ENCODE results near the gene PRR19.
A peak's percentile ranks its signal among the peaks of the same experiment; 100 is the strongest.
"Not testable (repeated sequence)": the region's sequence is repeated elsewhere in the genome, so short reads cannot be mapped to it uniquely, and the experiment has no call there.

The PRR19 gene

GRCh38 chr19:42324655-42325307 lies 22.8 kb downstream of the PRR19 start:
- H3K4me3 ChIP-seq (ENCODE audit: low read depth, low read length), result peak overlapping the region; percentile 18

GRCh38 chr19:42325308-42325895 lies 23.5 kb downstream of the PRR19 start, which contains the start of gene MEGF8:
TSS of gene MEGF8 (plus strand) at chr19:42325635. CDS start at chr19:42326244, 609 bp downstream.
- H3K4me3 ChIP-seq (ENCODE audit: low read depth, low read length), result peak within 1 kb of the TSS; percentile 88

- peak overlapping the region; percentile 88 for H3K4me3 ChIP-seq (ENCODE audit: low read depth, low read length)
Measured at GRCh38 chr19:42325896-42326771, 24.2 kb downstream of the PRR19 start.

GRCh38 chr19:42326969-42327368 lies 25.0 kb downstream of the PRR19 start:
- H3K4me3 ChIP-seq (ENCODE audit: low read depth, low read length), result no peak overlapping the region

- H3K4me3 ChIP-seq (ENCODE audit: low read depth, low read length), result no peak overlapping the region
Measured at GRCh38 chr19:42327381-42327780, 25.4 kb downstream of the PRR19 start.

- no peak overlapping the region for H3K4me3 ChIP-seq (ENCODE audit: low read depth, low read length)
Measured at GRCh38 chr19:42328106-42328505, 26.2 kb downstream of the PRR19 start.

GRCh38 chr19:42328854-42329253 lies 26.9 kb downstream of the PRR19 start:
- H3K4me3 ChIP-seq (ENCODE audit: low read depth, low read length), result no peak overlapping the region

GRCh38 chr19:42330241-42330711 lies 28.3 kb downstream of the PRR19 start:
- H3K4me3 ChIP-seq (ENCODE audit: low read depth, low read length), result no peak overlapping the region

- H3K4me3 ChIP-seq (ENCODE audit: low read depth, low read length), result not testable (repeated sequence)
Measured at GRCh38 chr19:42331333-42331732, 29.4 kb downstream of the PRR19 start.

GRCh38 chr19:42332059-42332458 lies 30.1 kb downstream of the PRR19 start:
- no peak overlapping the region for H3K4me3 ChIP-seq (ENCODE audit: low read depth, low read length)

GRCh38 chr19:42333018-42333417 lies 31.1 kb downstream of the PRR19 start:
- no peak overlapping the region for H3K4me3 ChIP-seq (ENCODE audit: low read depth, low read length)

- H3K4me3 ChIP-seq (ENCODE audit: low read depth, low read length), result no peak overlapping the region
Measured at GRCh38 chr19:42333975-42334696, 32.2 kb downstream of the PRR19 start.

- no peak overlapping the region for H3K4me3 ChIP-seq (ENCODE audit: low read depth, low read length)
Measured at GRCh38 chr19:42334697-42335373, 32.9 kb downstream of the PRR19 start.

- H3K4me3 ChIP-seq (ENCODE audit: low read depth, low read length), result no peak overlapping the region
Measured at GRCh38 chr19:42335374-42335936, 33.5 kb downstream of the PRR19 start.

GRCh38 chr19:42335971-42336370 lies 34.0 kb downstream of the PRR19 start:
- H3K4me3 ChIP-seq (ENCODE audit: low read depth, low read length), result no peak overlapping the region

GRCh38 chr19:42339126-42339860 lies 37.4 kb downstream of the PRR19 start:
- H3K4me3 ChIP-seq (ENCODE audit: low read depth, low read length), result not testable (repeated sequence)

GRCh38 chr19:42339922-42340321 lies 38.0 kb downstream of the PRR19 start:
- not testable (repeated sequence) for H3K4me3 ChIP-seq (ENCODE audit: low read depth, low read length)

GRCh38 chr19:42343344-42344110 lies 41.6 kb downstream of the PRR19 start:
- no peak overlapping the region for H3K4me3 ChIP-seq (ENCODE audit: low read depth, low read length)
